Measurements from ENCODE around the gene RPRD2.
"Not testable (repeated sequence)": the region's sequence is repeated elsewhere in the genome, so short reads cannot be mapped to it uniquely, and the experiment has no call there.

DNA sequence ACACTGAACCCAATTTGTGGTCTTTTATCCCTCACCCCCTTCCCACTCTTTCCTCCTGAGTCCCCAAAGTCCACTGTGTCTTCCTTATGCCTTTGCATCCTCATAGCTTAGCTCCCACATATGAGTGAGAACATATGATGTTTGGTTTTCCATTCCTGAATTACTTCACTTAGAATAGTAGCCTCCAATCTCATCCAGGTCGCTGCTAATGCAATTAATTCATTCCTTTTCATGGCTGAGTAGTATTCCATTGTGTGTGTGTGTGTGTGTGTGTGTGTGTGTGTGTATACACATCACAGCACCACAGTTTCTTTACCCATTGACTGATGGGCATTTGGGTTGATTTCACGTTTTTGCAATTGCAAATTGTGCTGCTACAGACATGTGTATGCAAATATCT, 31.2 kb downstream of the RPRD2 start:
- TF ChIP-seq, protein P1, sequence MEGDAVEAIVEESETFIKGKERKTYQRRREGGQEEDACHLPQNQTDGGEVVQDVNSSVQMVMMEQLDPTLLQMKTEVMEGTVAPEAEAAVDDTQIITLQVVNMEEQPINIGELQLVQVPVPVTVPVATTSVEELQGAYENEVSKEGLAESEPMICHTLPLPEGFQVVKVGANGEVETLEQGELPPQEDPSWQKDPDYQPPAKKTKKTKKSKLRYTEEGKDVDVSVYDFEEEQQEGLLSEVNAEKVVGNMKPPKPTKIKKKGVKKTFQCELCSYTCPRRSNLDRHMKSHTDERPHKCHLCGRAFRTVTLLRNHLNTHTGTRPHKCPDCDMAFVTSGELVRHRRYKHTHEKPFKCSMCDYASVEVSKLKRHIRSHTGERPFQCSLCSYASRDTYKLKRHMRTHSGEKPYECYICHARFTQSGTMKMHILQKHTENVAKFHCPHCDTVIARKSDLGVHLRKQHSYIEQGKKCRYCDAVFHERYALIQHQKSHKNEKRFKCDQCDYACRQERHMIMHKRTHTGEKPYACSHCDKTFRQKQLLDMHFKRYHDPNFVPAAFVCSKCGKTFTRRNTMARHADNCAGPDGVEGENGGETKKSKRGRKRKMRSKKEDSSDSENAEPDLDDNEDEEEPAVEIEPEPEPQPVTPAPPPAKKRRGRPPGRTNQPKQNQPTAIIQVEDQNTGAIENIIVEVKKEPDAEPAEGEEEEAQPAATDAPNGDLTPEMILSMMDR (IDR thresholded peaks at IDR 0.05; ENCODE audit: insufficient read depth, low read depth, low read length), result not testable (repeated sequence)
- TF ChIP-seq EZH2 (IDR thresholded peaks at IDR 0.05; ENCODE audit: insufficient read depth, low read length), result not testable (repeated sequence)

Measured in astrocyte (in vitro differentiated cells and primary cell).